MCF 10A (cell line): ENCODE measurements around the gene C1QC. TPM values are rescaled to one million over a fixed set of nuclear protein-coding genes. Genes with fewer than 3 reads are reported as not detected.

Source experiments
- BruUV-seq: library from RNA; stranded (reverse); fragments of 400-500 nt; replicated peaks from 2 replicates; lab custom pipeline; 2021; lab: Mats Ljungman, UMichigan
- CTCF ChIA-PET: fragments of 300-600 bp; sonication (Branson Sonifier 250); formaldehyde crosslinking; extraction: SDS; loops from one replicate; lab custom pipeline; 2021; ENCODE audit warnings: antibody characterized with exemption, inconsistent platforms; lab: Yijun Ruan, JAX
- POLR2A ChIA-PET: fragments of 300-600, 350-650 bp; sonication (Branson Sonifier 250); formaldehyde crosslinking; extraction: SDS; loops from one replicate; lab custom pipeline; 2020; ENCODE audit warnings: antibody characterized with exemption, inconsistent platforms; lab: Yijun Ruan, JAX
- DNase-seq: peaks from one replicate; pipeline ENCODE4 v3.0.0-alpha.2; 2018; ENCODE audit not compliant: unreplicated experiment
- H3K27ac Mint-ChIP-seq: one replicate; pipeline ENCODE4 v1.8.0; 2022; ENCODE audit warnings: mild to moderate bottlenecking, low read depth, mixed read lengths; ENCODE audit not compliant: unreplicated experiment
- H3K27me3 Mint-ChIP-seq: one replicate; pipeline ENCODE4 v1.8.0; 2022; ENCODE audit warnings: mixed read lengths; ENCODE audit not compliant: insufficient read depth, unreplicated experiment
- H3K36me3 Mint-ChIP-seq: one replicate; pipeline ENCODE4 v1.8.0; 2022; ENCODE audit warnings: mild to moderate bottlenecking, moderate library complexity, mixed read lengths; ENCODE audit not compliant: insufficient read depth, unreplicated experiment
- H3K4me1 Mint-ChIP-seq: one replicate; pipeline ENCODE4 v1.8.0; 2022; ENCODE audit warnings: mixed read lengths; ENCODE audit not compliant: insufficient read depth, unreplicated experiment
- H3K4me3 Mint-ChIP-seq: one replicate; pipeline ENCODE4 v1.8.0; 2022; ENCODE audit warnings: mild to moderate bottlenecking, moderate library complexity, mixed read lengths; ENCODE audit not compliant: unreplicated experiment
- H3K9me3 Mint-ChIP-seq: one replicate; pipeline ENCODE4 v1.8.0; 2022; ENCODE audit warnings: mixed read lengths; ENCODE audit not compliant: unreplicated experiment
- CTCF ChIP-seq: fragments of 200-600 bp; IDR thresholded peaks from one replicate; pipeline ENCODE4 v1.8.0; 2022; ENCODE audit warnings: antibody characterized with exemption, mild to moderate bottlenecking; ENCODE audit not compliant: unreplicated experiment
- intact Hi-C: fragments of 100-400 bp; cut with micrococcal nuclease; formaldehyde crosslinking; loops from 2 replicates; pipeline ENCODE4 v1.14.1; 2022
- total RNA-seq: library from RNA; stranded (reverse); gene quantifications from 2 replicates; pipeline ENCODE4 v1.2.3, GENCODE V29; 2022

C1QC gene
- total RNA-seq, 1 experiment from 2014 or later = not detected

GRCh38 chr1:22646384-22646783, 3.0 kb downstream of the C1QC start:
- no peak for DNase-seq
- no peaks in the 10 kb centered on the region for H3K9me3 Mint-ChIP-seq
- TF ChIP-seq CTCF = no peak
- intact Hi-C loops = loop anchor here (10.0 kb wide), 1 partner anchor 512 kb away; no protein-coding TSS in a partner anchor
- no TSS peak for BruUV-seq
- CTCF ChIA-PET = interaction anchor here (0.6 kb wide), 2 partner anchors 28 to 212 kb away, joined by 3 to 5 read pairs; no protein-coding TSS in a partner anchor
- H3K4me1 Mint-ChIP-seq = no peaks in the 10 kb centered on the region
- no peak overlapping the region for H3K27ac Mint-ChIP-seq
- POLR2A ChIA-PET = no interaction called here
- H3K27me3 Mint-ChIP-seq = peaks cover 25% of the 10 kb centered on the region
- H3K36me3 Mint-ChIP-seq = no peaks in the 10 kb centered on the region
- no peak overlapping the region for H3K4me3 Mint-ChIP-seq

- CTCF ChIA-PET = interaction anchor here (2.1 kb wide), 1 partner anchor 8 kb away, joined by 8 read pairs; no protein-coding TSS in a partner anchor
- DNase-seq = no peak
- no peak for TF ChIP-seq CTCF
- intact Hi-C loops = no loop called here
- peaks cover 62% of the 10 kb centered on the region for H3K27me3 Mint-ChIP-seq
- POLR2A ChIA-PET = no interaction called here
- no peak overlapping the region for H3K4me3 Mint-ChIP-seq
- no TSS peak for BruUV-seq
- H3K4me1 Mint-ChIP-seq = no peaks in the 10 kb centered on the region
- no peak overlapping the region for H3K27ac Mint-ChIP-seq
- no peaks in the 10 kb centered on the region for H3K9me3 Mint-ChIP-seq
- H3K36me3 Mint-ChIP-seq = no peaks in the 10 kb centered on the region
These were observed 6.8 kb downstream of the C1QC start for GRCh38 chr1:22650089-22650693.

GRCh38 chr1:22651941-22652856, 8.8 kb downstream of the C1QC start:
- Mint-ChIP-seq H3K9me3 (no peaks in the 10 kb centered on the region), H3K27ac (no peak overlapping the region), H3K4me3 (no peak overlapping the region), H3K27me3 (peaks cover 82% of the 10 kb centered on the region), H3K36me3 (no peaks in the 10 kb centered on the region), H3K4me1 (no peaks in the 10 kb centered on the region)
- ChIA-PET CTCF (interaction anchor here (2.1 kb wide), 1 partner anchor 10 kb away, joined by 8 read pairs; no protein-coding TSS in a partner anchor), POLR2A (no interaction called here)
- BruUV-seq = no TSS peak
- no peak for TF ChIP-seq CTCF
- no peak for DNase-seq
- intact Hi-C loops = no loop called here

- H3K27me3 Mint-ChIP-seq = peaks cover 89% of the 10 kb centered on the region
These were observed 9.5 kb downstream of the C1QC start, which contains the start of gene C1QB for GRCh38 chr1:22652881-22653316. TSS of gene C1QB (plus strand) at chr1:22653236. CDS start at chr1:22659463, 6,227 bp downstream.

More at GRCh38 chr1:22652881-22653316, 9.5 kb downstream of the C1QC start, which contains the start of gene C1QB:
- TF ChIP-seq CTCF = no peak
- H3K27ac Mint-ChIP-seq = no peak within 1 kb of the TSS
- intact Hi-C loops = no loop called here
- no peak for DNase-seq
- ChIA-PET POLR2A (no interaction called here), CTCF (interaction anchor here (1.4 kb wide), 1 partner anchor 10 kb away, joined by 5 read pairs; no protein-coding TSS in a partner anchor)
- H3K9me3 Mint-ChIP-seq = no peaks in the 10 kb centered on the region
- no peaks in the 10 kb centered on the region for H3K4me1 Mint-ChIP-seq
- no peak within 1 kb of the TSS for H3K4me3 Mint-ChIP-seq
- H3K36me3 Mint-ChIP-seq = no peaks in the 10 kb centered on the region
- BruUV-seq = no TSS peak
